ENCODE data around the gene ZNF512.

The ZNF512 gene

DNA sequence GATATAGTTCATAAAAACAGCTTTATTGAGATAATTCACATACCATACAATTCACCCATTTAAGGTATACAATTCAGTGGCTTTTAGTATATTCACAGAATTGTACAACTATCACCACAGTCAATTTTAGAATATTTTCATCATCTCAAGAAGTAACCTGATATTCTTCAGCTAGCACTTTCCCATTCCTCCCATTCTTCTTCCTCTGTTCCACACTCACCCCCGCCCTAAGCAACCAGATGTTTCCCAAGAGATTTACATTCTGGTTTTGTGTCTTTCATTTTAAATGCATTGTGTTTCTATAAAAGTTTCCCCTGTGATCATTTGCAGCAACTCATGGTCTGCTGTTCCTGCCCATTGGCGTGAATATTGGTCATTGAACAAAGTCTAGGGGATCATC is 51.4 kb downstream of the ZNF512 start:
- DNase-seq (ENCODE audit: low spot score), result no peak

DNA sequence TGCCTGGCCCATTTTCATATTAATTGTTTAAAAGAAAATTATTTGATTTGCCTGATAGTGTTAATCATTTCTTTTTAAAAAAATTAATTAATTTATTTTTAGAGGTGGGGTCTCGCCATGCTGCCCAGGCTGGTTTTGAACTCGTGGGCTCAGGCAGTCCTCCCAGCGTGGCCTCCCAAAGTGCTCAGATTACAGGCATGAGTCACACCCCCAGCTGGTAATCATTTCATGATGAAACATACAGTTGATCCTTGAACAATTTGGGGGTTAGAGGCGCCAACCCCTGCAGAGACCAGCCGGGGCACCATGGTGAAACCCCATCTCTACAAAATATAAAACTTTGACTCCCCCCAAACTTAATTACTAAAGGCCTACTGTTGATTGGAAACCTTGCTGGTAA is 53.9 kb downstream of the ZNF512 start:
- DNase-seq (ENCODE audit: low spot score), result no peak

DNA sequence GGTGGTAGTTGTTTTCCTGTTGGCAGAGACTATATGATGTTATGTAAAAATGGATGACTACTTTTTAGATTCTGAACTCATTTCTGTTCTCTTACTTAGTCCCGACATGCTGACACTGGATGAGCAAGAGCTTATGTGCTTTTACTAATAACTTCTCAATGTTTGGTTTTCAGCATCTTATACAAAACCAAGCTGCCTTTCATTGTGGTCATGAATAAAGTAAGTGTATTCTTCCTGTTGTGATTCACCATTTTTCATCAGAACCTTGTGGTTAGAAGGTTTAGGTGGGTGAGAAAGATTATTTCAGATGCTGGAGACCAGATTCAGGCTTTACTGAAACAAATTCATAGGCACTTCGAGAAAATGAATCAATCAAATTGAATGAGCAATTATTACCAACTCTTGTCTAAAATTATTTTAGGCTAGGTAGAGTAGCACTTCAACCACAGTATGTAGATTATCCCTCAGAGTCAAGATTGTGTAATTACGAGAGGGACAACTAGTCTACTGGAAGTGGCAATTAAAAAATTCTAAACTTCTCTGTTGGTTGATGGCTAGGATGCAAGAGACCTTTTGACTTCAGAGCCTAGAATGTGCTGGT is 55.3 kb downstream of the ZNF512 start:
- DNase-seq (ENCODE audit: low spot score), result peak; percentile 17

DNA sequence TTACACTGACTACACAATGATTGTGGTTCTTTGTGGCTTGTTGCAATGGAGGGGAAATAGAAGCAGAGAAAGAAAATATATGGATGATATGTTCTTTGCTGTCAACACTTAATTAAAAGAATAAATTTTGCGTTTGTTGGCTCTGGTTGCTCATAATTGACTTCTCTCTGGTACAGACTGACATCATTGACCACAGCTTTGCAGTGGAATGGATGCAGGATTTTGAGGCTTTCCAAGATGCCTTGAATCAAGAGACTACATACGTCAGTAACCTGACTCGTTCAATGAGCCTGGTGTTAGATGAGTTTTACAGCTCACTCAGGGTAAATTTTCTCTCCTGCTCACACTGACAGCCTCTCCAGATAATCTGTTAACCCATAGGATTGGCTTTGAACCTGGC is 55.9 kb downstream of the ZNF512 start:
- peak; percentile 21 for DNase-seq (ENCODE audit: low spot score)

DNA sequence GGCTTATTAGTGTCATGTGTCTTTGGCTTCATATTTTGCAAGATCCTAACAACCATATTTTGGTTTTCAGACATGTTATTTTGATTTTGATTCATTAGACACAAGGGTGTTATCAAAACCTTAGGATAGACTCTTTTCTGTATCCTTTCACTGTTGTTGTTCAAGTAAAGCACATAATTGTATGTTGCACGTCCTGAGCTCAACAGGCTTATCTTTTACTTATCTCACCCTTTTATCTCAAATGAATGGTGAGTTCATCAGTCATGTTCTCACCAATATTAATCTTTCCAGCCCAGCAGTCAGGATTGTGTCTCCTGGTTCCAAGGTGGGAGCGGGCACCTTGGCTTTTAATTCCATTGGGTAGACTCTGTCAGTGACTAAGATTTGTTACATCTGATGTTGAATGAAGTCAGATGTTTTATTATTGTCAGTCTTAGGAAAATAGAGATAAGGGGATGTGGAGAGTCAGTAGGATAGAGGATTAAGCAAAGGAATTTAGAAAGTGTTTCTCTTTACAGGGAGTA is 57.9 kb downstream of the ZNF512 start:
- no peak for DNase-seq (ENCODE audit: low spot score)

DNA sequence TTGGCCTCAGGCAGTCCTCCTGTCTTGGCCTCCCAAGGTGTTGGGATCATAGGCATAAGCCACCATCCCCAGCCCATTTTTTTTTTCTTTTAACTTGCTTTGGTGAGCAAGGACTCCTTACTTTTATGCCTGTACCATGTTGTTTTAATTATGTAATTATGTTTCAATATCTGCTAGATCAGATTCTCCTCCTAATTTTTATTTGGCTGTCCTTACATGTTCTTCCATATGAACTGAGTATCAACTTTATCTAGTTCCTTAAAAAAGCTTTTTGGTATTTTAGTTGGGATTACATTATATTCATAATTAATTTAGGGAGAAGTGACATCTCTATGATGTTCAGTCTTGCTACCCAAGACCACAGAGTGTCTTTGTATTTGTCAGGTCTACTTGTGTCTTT is 62.4 kb downstream of the ZNF512 start:
- no peak for DNase-seq (ENCODE audit: low spot score)

DNA sequence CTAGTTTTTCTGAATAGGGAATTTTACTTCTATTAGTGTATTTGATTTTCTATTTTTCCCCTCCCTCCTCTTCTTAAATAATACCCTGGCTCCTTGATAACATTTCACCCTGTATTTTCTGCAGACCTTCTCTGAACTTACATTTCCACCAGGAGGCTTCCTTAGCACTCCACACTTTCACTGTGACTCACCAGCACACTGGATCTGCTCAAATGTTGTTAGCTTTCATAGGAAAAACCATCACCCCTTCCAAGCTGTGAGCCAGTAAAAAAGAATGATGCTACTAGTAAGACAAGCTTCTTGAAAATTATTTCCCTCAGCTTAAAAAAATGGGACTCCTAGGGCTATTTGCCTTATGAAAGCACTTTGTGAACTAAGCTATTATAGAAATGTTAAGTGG is 64.4 kb downstream of the ZNF512 start:
- DNase-seq (ENCODE audit: low spot score), result peak; percentile 19

DNA sequence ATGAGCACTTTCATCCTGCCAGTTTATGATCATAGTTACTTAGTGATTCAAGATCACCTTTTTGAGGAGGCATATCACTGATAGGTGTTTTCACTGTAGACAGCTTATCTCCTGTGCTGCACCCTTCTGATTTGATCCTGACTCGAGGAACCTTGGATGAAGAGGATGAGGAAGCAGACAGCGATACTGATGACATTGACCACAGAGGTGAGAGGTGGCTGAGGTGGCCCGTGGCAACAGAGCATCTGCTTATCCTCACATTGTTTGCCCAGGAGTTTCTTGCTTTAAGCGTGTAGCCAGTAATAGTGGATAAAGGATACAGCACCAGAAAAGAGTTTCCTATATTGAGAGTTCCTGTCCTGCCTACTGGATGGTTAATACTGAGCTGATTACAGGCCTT is 64.9 kb downstream of the ZNF512 start:
- DNase-seq (ENCODE audit: low spot score), result no peak

DNA sequence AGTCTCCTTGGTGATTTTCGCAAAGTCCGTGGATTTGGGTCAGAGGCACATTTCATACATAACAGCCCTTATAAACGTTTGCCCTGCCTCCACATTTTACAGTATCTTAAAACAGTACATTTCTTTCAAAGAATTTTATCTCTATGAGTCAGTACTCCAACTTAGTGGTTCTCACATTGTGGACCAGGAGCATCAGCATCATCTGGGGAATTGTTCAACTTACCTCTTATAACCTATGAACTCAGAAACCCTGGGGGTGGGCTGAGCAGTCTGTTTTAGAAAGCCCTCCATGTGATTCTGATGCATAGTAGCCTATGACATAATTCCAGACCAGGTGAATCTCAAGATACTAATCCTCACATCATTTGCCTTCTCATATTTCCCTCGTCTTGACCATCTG is 68.2 kb downstream of the ZNF512 start:
- DNase-seq (ENCODE audit: low spot score), result no peak

DNA sequence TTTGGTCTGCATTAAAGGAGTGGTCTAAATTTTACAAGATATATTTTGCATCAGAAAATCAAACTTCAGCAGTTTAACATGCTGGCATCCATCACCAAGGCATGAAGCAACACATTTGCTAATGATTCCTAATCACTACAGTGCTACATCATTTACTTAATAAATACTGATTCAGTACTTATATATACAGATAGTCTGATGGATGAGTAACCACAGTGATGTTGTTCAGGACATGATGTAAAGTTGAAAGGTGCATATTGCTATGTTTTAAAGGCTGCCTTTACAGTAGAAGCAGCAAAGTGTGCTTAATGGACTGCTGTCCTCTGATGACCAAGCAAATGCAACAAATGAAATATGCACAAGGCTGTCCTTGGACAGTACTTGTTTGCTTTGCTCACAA is 69.5 kb downstream of the ZNF512 start:
- no peak for DNase-seq (ENCODE audit: low spot score)

DNA sequence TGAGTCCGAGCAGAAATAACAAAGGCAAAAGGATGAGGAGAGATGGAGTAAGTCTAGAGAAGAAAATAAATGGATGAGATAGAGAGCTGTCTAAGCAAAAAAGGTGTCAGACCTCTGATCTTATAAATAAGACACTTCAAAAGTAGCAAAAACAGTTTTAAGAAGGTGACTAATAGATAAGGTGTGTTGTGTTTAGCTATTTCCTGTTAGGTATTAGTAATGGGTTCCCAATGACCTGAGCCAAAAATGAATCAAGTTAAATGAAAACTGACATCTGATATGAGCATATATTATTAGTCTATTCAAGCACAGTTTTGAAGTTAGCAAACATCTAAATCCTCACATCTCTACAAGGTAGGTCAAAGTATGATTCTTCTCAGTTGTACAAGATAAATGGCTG is 69.9 kb downstream of the ZNF512 start:
- DNase-seq (ENCODE audit: low spot score), result no peak

DNA sequence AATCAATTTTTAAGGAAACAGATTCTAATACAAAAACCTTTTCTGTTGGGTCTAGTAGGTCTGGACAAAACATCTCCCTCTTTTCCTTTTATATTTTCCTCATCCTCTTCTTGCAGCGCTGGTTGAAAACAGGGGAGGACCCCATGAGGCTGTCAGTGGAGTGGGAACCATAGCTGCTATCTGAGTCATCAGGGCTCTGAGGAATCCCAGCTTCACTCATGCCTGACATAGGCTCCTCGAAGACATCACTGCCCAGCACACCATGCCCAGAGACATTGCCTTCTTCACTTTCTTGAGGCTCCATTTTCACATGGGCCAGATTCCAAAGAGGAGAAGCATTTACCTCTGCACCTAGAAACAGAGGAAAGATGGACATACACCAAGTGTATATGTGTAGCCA is 70.6 kb downstream of the ZNF512 start:
- no peak for DNase-seq (ENCODE audit: low spot score)

DNA sequence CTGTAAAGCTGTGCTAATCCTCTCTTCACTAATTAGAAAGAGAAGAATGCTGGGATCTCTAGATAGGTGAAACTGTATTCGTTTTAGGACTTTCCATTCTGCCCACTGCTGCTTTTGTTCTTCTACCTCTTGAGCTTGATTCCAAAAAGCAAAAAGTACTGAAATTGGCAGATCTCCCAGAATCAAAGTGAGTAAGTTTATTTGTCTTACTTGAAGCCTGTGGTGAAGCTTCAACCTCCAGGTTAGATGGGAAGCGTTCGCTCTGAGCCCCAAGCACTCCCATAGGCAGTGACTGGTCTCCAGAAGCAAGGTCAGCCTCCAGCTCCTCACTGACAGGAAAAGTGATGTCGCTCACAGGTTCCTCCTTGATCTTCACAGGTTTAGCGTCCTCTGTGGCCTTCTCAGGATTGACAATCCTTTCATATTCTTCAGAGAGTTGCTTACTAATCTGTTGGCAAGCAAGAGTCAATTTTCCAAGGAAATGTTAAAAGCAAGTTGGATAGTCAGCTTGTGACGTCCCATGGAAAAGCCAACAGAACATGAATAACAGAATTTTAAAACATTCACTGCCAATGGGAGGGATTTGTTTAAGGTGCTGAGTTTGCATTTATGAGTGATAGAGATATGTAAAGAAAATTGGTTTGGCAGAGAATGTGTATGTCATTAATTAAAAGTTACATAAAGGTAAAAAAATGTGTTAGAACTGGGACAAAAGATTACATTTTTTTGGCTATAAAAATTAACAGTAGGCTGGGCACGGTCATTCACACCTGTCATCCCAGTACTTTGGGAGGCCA is 72.5 kb downstream of the ZNF512 start:
- no peak for DNase-seq (ENCODE audit: low spot score)

DNA sequence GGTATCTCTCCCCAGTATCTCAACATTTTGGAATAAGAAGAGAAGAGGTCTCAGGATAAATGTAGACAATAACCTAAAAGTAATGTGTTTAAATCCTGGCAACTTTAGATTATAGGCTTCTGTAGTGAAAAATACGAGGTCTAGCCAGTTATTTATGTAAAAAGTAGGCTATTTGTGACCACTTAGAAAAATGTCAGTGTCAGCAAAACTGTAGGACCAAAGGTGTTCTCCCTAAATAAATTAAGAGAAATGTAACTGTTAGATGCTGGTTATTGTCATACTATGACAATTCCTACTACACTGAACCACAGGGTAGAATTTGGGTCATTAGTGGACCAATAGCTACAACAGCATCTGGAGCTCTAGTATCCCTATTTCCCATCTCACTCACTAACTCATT is 78.5 kb downstream of the ZNF512 start:
- no peak for DNase-seq (ENCODE audit: low spot score)

DNA sequence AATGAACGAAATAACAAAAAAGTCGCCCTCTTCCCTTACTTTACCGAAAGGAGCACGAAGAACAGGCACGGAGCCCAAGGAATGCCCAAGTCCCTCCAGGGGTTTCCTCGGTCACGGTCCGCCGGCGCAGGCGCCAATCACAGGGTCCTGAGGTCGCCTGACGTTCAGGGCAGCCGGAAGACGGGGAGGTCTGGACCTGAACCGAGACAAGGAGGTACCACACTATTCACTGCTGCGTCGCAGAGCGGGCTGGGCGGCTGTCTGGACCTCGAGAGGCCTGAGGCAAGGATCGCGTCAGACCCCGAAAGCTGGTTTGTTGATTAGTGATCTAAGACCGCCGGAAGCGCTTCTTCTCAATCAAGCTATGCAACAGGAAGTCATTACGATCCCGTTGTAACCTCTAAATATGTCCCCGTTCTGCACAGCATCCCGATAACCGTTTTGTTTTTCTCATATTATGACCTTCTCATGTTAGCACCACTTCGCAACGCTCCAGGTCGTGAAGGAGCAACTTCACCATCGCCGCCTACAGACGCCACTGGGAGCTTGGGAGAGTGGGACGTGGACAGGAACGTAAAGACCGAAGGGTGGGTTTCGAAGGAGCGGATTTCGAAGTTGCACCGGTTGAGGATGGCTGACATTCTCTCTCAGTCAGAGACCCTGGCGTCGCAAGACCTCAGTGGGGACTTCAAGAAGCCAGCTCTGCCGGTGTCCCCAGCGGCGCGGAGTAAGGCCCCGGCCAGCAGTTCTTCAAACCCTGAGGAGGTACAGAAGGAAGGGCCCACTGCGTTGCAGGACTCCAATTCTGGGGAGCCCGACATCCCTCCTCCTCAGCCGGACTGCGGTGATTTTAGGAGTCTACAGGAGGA is 80.7 kb downstream of the ZNF512 start, which contains the start of the genes SLC4A1AP and SUPT7L:
Gene SLC4A1AP, plus strand, starts transcription at position 605 of the 869 bp plus-strand sequence. Its CDS starts 26 bp downstream, at position 631.
Gene SUPT7L, minus strand, starts transcription at position 330 of the 869 bp plus-strand sequence. CDS start 1,422 bp downstream, outside the sequence.
- peak; percentile 84 for DNase-seq (ENCODE audit: low spot score)

DNA sequence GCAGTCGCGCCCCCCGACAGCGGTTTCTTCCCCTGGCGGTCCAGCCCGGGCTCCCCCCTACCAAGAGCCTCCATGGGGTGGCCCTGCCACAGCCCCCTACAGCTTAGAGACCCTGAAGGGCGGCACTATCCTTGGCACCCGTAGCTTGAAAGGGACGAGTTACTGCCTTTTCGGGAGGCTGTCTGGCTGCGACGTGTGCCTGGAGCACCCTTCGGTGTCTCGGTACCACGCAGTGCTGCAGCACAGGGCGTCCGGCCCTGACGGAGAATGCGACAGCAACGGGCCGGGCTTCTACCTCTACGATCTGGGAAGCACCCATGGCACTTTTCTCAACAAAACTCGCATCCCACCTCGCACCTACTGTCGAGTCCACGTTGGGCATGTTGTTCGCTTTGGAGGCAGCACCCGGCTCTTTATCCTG is 81.3 kb downstream of the ZNF512 start:
- no peak for DNase-seq (ENCODE audit: low spot score)

DNA sequence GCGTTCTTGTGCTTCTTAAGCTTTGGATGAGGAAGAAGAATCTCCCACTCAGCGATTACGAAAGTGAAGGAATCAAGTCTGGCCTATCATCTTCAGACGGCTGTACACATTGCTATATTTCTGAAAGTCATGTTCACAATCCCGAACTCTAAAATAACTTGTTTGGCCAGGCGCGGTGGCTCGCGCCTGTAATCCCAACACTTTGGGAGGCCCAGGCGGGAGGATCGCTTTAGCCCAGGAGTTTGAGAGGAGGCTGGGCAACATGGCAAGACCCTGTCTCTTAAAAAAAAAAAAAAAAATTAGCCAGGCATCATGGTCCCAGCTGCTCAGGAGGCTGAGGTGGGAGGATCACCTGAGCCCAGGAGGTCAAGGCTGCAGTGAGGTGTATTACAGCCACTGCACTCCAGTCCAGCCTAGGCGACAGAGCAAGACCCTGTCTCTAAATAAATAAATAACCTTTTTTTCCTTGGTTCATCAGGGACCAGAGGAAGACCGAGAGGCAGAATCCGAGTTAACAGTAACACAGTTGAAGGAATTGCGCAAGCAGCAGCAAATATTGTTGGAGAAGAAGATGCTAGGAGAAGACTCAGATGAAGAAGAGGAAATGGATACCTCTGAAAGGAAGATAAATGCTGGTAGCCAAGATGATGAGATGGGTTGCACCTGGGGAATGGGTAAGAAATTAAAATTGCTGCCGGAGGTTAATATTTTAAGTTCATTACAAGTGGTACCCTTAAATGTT is 82.0 kb downstream of the ZNF512 start:
- DNase-seq (ENCODE audit: low spot score), result no peak

DNA sequence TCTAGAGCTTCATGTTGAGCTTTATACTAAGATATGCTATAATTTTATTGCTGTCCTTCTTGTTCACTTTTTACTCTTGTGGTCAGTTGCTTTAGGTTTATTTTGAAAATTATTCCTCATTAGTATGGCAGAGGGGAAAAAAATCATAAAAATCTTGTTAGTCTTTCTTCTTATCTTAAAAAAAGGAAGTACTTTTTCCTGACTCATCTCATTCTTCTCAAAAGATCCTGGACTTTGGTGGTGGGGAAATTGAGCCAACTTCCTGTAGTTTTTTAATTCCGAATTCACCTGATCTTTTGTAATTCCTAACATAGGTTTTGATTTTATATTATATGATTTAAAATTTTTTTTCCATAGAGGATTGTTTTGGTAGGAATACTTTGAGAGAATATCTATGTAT is 84.6 kb downstream of the ZNF512 start:
- DNase-seq (ENCODE audit: low spot score), result no peak

DNA sequence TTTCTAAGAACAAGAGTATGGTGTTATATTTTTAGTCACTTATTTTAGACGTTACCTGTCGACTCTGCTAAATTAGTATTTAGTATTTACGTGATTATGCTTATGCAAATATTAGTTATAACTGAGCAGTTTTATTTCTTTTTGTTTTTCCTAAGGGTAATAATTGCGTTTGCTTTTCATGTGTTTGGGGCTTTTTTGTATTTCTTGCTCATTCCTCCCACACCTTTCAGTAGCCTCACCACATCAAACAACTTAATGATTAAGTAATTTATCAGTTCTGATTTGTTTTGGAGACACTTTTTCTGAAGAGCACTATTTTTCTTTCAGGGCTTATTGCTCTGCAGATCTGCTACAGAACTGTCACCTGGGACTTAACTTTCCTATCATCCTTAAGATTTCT is 88.4 kb downstream of the ZNF512 start:
- no peak for DNase-seq (ENCODE audit: low spot score)

Measured in GM03348 (cell line).